ENCODE results near the gene CKMT1A. TPM values are rescaled to one million over a fixed set of nuclear protein-coding genes. Genes with fewer than 3 reads are reported as not detected.
A peak's percentile ranks its signal among the peaks of the same experiment; 100 is the strongest.
"Not testable (repeated sequence)": the region's sequence is repeated elsewhere in the genome, so short reads cannot be mapped to it uniquely, and the experiment has no call there.

Gene CKMT1A
- total RNA-seq, 1 donor from 2014 or later = not detected

- not testable (repeated sequence) for H3K9ac ChIP-seq (ENCODE audit: low read depth in 1 of 3, low read length in 3 of 3); H3K36me3 ChIP-seq (ENCODE audit: control insufficient read depth in 3 of 3, insufficient read depth in 3 of 3, low read length in 3 of 3); H3K27me3 ChIP-seq (ENCODE audit: control insufficient read depth in 3 of 3, insufficient read depth in 3 of 3, low read length in 3 of 3); H3K4me1 ChIP-seq (ENCODE audit: control insufficient read depth in 3 of 3, insufficient read depth in 3 of 3, low read length in 3 of 3); H3K4me3 ChIP-seq (ENCODE audit: low read length in 3 of 3); H3K27ac ChIP-seq (ENCODE audit: low read depth, low read length); H3K9me3 ChIP-seq (ENCODE audit: control insufficient read depth in 3 of 3, low read length in 3 of 3)
Measured at GRCh38 chr15:43692679-43693078, 980 bp upstream of the CKMT1A start.

GRCh38 chr15:43702174-43702573, 8.5 kb downstream of the CKMT1A start:
- Histone ChIP-seq H3K9me3 (ENCODE audit: control insufficient read depth in 3 of 3, low read length in 3 of 3) (no peaks in the 10 kb centered on the region), H3K4me3 (ENCODE audit: low read length in 3 of 3) (no peak overlapping the region), H3K27me3 (ENCODE audit: control insufficient read depth in 3 of 3, insufficient read depth in 3 of 3, low read length in 3 of 3) (peaks cover 3 to 5% (median 4%) of the 10 kb centered on the region in 3 donors), H3K27ac (ENCODE audit: low read depth, low read length) (no peak overlapping the region), H3K4me1 (ENCODE audit: control insufficient read depth in 3 of 3, insufficient read depth in 3 of 3, low read length in 3 of 3) (no peaks in the 10 kb centered on the region), H3K9ac (ENCODE audit: low read depth in 1 of 3, low read length in 3 of 3) (no peak overlapping the region), H3K36me3 (ENCODE audit: control insufficient read depth in 3 of 3, insufficient read depth in 3 of 3, low read length in 3 of 3) (no peaks in the 10 kb centered on the region)

- no peak overlapping the region for H3K9ac ChIP-seq (ENCODE audit: low read depth in 1 of 3, low read length in 3 of 3)
- no peak overlapping the region for H3K27ac ChIP-seq (ENCODE audit: low read depth, low read length)
- H3K4me3 ChIP-seq (ENCODE audit: low read length in 3 of 3) = no peak overlapping the region
- no peaks in the 10 kb centered on the region for H3K9me3 ChIP-seq (ENCODE audit: control insufficient read depth in 3 of 3, low read length in 3 of 3)
- no peaks in the 10 kb centered on the region for H3K36me3 ChIP-seq (ENCODE audit: control insufficient read depth in 3 of 3, insufficient read depth in 3 of 3, low read length in 3 of 3)
- peaks cover 0 to 5% (median 4%) of the 10 kb centered on the region in 3 donors for H3K27me3 ChIP-seq (ENCODE audit: control insufficient read depth in 3 of 3, insufficient read depth in 3 of 3, low read length in 3 of 3)
- H3K4me1 ChIP-seq (ENCODE audit: control insufficient read depth in 3 of 3, insufficient read depth in 3 of 3, low read length in 3 of 3) = no peaks in the 10 kb centered on the region
Measured at GRCh38 chr15:43702701-43703424, 9.2 kb downstream of the CKMT1A start.

- H3K4me1 ChIP-seq (ENCODE audit: control insufficient read depth in 3 of 3, insufficient read depth in 3 of 3, low read length in 3 of 3); H3K9ac ChIP-seq (ENCODE audit: low read depth in 1 of 3, low read length in 3 of 3); H3K27ac ChIP-seq (ENCODE audit: low read depth, low read length); H3K9me3 ChIP-seq (ENCODE audit: control insufficient read depth in 3 of 3, low read length in 3 of 3); H3K27me3 ChIP-seq (ENCODE audit: control insufficient read depth in 3 of 3, insufficient read depth in 3 of 3, low read length in 3 of 3); H3K36me3 ChIP-seq (ENCODE audit: control insufficient read depth in 3 of 3, insufficient read depth in 3 of 3, low read length in 3 of 3); H3K4me3 ChIP-seq (ENCODE audit: low read length in 3 of 3): not testable (repeated sequence)
Measured at GRCh38 chr15:43710431-43711131, 16.9 kb downstream of the CKMT1A start.

- H3K4me1 ChIP-seq (ENCODE audit: control insufficient read depth in 3 of 3, insufficient read depth in 3 of 3, low read length in 3 of 3) = no peaks in the 10 kb centered on the region
- no peak overlapping the region for H3K9ac ChIP-seq (ENCODE audit: low read depth in 1 of 3, low read length in 3 of 3)
- no peaks in the 10 kb centered on the region for H3K9me3 ChIP-seq (ENCODE audit: control insufficient read depth in 3 of 3, low read length in 3 of 3)
- no peak overlapping the region for H3K27ac ChIP-seq (ENCODE audit: low read depth, low read length)
- no peaks in the 10 kb centered on the region for H3K27me3 ChIP-seq (ENCODE audit: control insufficient read depth in 3 of 3, insufficient read depth in 3 of 3, low read length in 3 of 3)
- H3K36me3 ChIP-seq (ENCODE audit: control insufficient read depth in 3 of 3, insufficient read depth in 3 of 3, low read length in 3 of 3) = no peaks in the 10 kb centered on the region
- no peak overlapping the region for H3K4me3 ChIP-seq (ENCODE audit: low read length in 3 of 3)
Measured at GRCh38 chr15:43723151-43723550, 29.5 kb downstream of the CKMT1A start.

- not testable (repeated sequence) for H3K4me3 ChIP-seq (ENCODE audit: low read length in 3 of 3); H3K36me3 ChIP-seq (ENCODE audit: control insufficient read depth in 3 of 3, insufficient read depth in 3 of 3, low read length in 3 of 3); H3K27me3 ChIP-seq (ENCODE audit: control insufficient read depth in 3 of 3, insufficient read depth in 3 of 3, low read length in 3 of 3)
Measured at GRCh38 chr15:43726306-43726705, 32.6 kb downstream of the CKMT1A start.

GRCh38 chr15:43728053-43728725, 34.5 kb downstream of the CKMT1A start:
- H3K9me3 ChIP-seq (ENCODE audit: control insufficient read depth in 3 of 3, low read length in 3 of 3); H3K9ac ChIP-seq (ENCODE audit: low read depth in 1 of 3, low read length in 3 of 3); H3K27ac ChIP-seq (ENCODE audit: low read depth, low read length); H3K4me1 ChIP-seq (ENCODE audit: control insufficient read depth in 3 of 3, insufficient read depth in 3 of 3, low read length in 3 of 3); H3K36me3 ChIP-seq (ENCODE audit: control insufficient read depth in 3 of 3, insufficient read depth in 3 of 3, low read length in 3 of 3); H3K27me3 ChIP-seq (ENCODE audit: control insufficient read depth in 3 of 3, insufficient read depth in 3 of 3, low read length in 3 of 3); H3K4me3 ChIP-seq (ENCODE audit: low read length in 3 of 3): not testable (repeated sequence)

More at GRCh38 chr15:43726306-43726705, 32.6 kb downstream of the CKMT1A start:
- H3K27ac ChIP-seq (ENCODE audit: low read depth, low read length); H3K4me1 ChIP-seq (ENCODE audit: control insufficient read depth in 3 of 3, insufficient read depth in 3 of 3, low read length in 3 of 3); H3K9me3 ChIP-seq (ENCODE audit: control insufficient read depth in 3 of 3, low read length in 3 of 3); H3K9ac ChIP-seq (ENCODE audit: low read depth in 1 of 3, low read length in 3 of 3): not testable (repeated sequence)

- Histone ChIP-seq H3K9ac (ENCODE audit: low read depth in 1 of 3, low read length in 3 of 3) (no peak overlapping the region), H3K9me3 (ENCODE audit: control insufficient read depth in 3 of 3, low read length in 3 of 3) (no peaks in the 10 kb centered on the region), H3K4me1 (ENCODE audit: control insufficient read depth in 3 of 3, insufficient read depth in 3 of 3, low read length in 3 of 3) (no peaks in the 10 kb centered on the region), H3K36me3 (ENCODE audit: control insufficient read depth in 3 of 3, insufficient read depth in 3 of 3, low read length in 3 of 3) (no peaks in the 10 kb centered on the region), H3K4me3 (ENCODE audit: low read length in 3 of 3) (no peak overlapping the region), H3K27me3 (ENCODE audit: control insufficient read depth in 3 of 3, insufficient read depth in 3 of 3, low read length in 3 of 3) (no peaks in the 10 kb centered on the region), H3K27ac (ENCODE audit: low read depth, low read length) (no peak overlapping the region)
Measured at GRCh38 chr15:43735416-43735815, 41.8 kb downstream of the CKMT1A start.

- not testable (repeated sequence) for H3K27me3 ChIP-seq (ENCODE audit: control insufficient read depth in 3 of 3, insufficient read depth in 3 of 3, low read length in 3 of 3); H3K9me3 ChIP-seq (ENCODE audit: control insufficient read depth in 3 of 3, low read length in 3 of 3); H3K36me3 ChIP-seq (ENCODE audit: control insufficient read depth in 3 of 3, insufficient read depth in 3 of 3, low read length in 3 of 3); H3K4me1 ChIP-seq (ENCODE audit: control insufficient read depth in 3 of 3, insufficient read depth in 3 of 3, low read length in 3 of 3)
- Histone ChIP-seq H3K9ac (ENCODE audit: low read depth in 1 of 3, low read length in 3 of 3) (peak within 1 kb of the TSS; percentile 75 to 86 (median 81)), H3K27ac (ENCODE audit: low read depth, low read length) (peak within 1 kb of the TSS; percentile 88), H3K4me3 (ENCODE audit: low read length in 3 of 3) (peak within 1 kb of the TSS; percentile 78 to 83 (median 81))
Measured at GRCh38 chr15:43746245-43746902, 52.7 kb downstream of the CKMT1A start, which contains the start of gene PDIA3. Gene PDIA3, plus strand, starts transcription at chr15:43746438. Its CDS starts 102 bp downstream, at chr15:43746540.

Data from skeletal muscle tissue (tissue), 4 donors.